Stimulated activated CD8-positive, alpha-beta memory T cell treated with anti-CD3 and anti-CD28 coated beads, Interleukin-4, amount 100 ng/mL, for 48 hours (primary cell): ENCODE measurements around the gene LRP5.
"Not testable (repeated sequence)": the region's sequence is repeated elsewhere in the genome, so short reads cannot be mapped to it uniquely, and the experiment has no call there.

Experiments used
- DNase-seq: peaks from one replicate; pipeline ENCODE4 v3.0.0-alpha.2; 2020

The LRP5 gene

GRCh38 chr11:68471360-68472340 is 159.3 kb downstream of the LRP5 start:
- DNase-seq, result peak; percentile 76

- DNase-seq, result no peak
Measured at GRCh38 chr11:68472778-68473177, 160.4 kb downstream of the LRP5 start.

GRCh38 chr11:68473693-68474092 is 161.3 kb downstream of the LRP5 start:
- no peak for DNase-seq

- DNase-seq, result not testable (repeated sequence)
Measured at GRCh38 chr11:68475626-68476025, 163.2 kb downstream of the LRP5 start.

GRCh38 chr11:68479390-68479789 is 167.0 kb downstream of the LRP5 start:
- DNase-seq, result no peak

- no peak for DNase-seq
Measured at GRCh38 chr11:68480193-68480592, 167.8 kb downstream of the LRP5 start.

GRCh38 chr11:68480852-68481510 is 168.6 kb downstream of the LRP5 start:
- DNase-seq, result no peak

GRCh38 chr11:68481579-68482240 is 169.3 kb downstream of the LRP5 start:
- DNase-seq, result no peak

- no peak for DNase-seq
Measured at GRCh38 chr11:68488623-68489022, 176.2 kb downstream of the LRP5 start.

GRCh38 chr11:68495220-68495729 is 182.9 kb downstream of the LRP5 start:
- no peak for DNase-seq

GRCh38 chr11:68495872-68496271 is 183.5 kb downstream of the LRP5 start:
- no peak for DNase-seq

- no peak for DNase-seq
Measured at GRCh38 chr11:68497761-68498160, 185.4 kb downstream of the LRP5 start.

- DNase-seq, result no peak
Measured at GRCh38 chr11:68498321-68498720, 185.9 kb downstream of the LRP5 start.
